Stimulated activated CD4-positive, alpha-beta T cell treated with anti-CD3 and anti-CD28 coated beads, Interleukin-4, amount 100 ng/mL, for 4 hours (primary cell): Measurements from ENCODE around the gene NOL11.
"Not testable (repeated sequence)": the region's sequence is repeated elsewhere in the genome, so short reads cannot be mapped to it uniquely, and the experiment has no call there.

Source experiments
- DNase-seq, 2 experiments: peaks; one replicate each; pipeline ENCODE4 v3.0.0-alpha.2; 2020

NOL11 gene

DNA sequence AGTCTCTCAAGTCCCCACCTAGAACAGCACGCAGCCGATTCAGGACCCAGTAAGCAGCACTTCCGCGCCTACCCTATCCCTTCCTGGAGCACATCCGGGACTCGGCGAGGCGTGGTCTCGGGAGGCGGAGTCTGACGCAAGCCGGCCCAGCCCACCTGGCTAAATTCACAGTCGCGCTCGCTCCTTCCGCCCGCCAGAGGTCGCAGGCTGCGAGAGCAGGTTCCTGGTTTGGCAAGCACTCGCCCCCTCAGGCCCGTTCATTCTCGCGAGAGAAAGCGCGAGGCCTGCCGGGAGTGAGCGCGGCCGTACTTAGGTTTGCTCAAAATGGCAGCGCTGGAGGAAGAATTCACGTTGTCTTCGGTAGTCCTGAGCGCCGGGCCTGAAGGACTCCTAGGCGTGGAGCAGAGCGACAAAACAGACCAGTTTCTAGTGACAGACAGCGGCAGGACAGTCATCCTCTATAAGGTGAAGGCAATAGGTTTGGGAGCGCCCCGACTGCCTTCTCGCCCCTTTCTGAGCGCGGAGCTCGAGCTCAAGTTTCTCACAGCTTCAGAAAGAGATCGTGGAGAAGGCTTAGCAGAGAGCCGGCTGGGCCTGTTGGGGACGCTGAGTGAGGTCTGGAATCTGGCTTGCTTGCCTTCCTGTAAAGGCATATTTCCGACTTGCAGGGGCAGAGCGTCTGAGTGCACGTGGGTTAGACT, at the start of gene NOL11:
Gene NOL11, plus strand, starts transcription at position 313 of the 701 bp plus-strand sequence. Its CDS starts 12 bp downstream, at position 325.
- DNase-seq: peak; percentile 99

DNA sequence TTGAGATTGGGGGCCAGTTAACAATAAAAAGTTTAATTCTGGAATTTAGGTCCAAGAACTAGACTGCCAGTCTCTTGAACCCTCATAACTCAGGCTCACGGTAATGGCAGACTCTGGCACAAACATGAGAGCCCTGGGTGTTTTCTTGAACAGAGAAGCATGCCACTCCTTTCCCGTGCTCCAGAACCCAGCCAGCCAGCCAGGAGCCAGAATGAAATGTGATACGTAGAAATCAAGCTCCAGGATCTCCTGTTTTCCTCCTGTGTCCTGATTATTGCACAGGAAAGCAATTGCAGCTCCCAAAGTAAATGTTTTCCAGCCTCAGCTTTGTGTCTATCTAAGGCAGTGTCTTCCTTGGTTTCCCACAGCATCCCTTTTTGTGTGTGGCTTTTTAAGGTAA, 46.2 kb upstream of the NOL11 start:
- DNase-seq: no peak

DNA sequence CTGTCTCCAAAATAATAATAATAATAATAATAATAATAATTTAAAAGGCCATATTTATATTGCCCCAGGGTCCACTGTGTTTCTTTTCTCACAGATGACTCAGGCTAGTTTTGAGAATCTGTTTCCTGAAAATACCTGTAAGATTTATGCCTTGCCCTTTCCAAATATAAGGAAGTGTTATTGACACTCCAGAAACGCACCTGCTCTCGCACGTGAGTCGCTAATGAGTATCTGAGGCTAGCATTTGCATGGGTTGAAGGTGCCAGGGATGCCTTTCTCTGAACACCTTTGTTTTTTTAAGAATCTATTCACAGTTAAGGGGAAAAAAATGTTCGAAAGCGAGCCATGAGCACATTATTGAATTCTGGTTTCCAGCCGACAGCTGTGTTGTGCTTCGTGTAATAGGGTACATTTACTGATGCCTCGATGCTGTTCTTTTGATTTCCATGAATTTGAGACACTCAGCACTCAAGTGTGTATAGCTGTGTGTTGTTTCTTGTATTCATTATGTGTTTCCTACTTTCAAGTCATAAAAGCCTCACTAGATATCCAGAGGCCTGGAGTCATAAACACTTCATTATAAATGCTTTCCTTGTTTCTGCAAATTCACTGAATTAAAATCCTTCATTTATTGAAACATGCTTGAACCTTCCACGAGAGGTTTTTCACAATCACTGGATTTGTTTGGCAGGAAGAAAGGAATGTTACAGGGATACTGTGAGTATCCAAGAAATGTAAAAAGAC, 45.0 kb upstream of the NOL11 start:
- DNase-seq: no peak

DNA sequence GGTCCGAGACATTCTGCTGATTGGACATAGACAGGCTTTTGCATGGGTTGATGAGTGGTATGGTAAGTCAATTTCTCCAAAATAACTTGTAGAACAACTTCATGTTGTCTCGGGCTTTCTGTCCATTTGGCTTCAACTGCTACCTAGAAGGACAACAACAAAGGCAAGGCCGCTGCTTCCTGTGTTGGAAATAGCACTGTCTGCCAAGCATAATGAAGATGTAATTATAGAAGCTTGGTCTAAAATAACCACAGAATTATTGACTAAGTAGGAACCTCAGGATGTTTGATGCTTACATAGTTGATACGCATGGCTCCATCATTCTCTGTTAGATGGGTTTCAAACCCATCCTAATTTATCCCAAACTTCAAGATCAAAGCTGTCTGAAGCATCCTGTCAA, 42.3 kb upstream of the NOL11 start:
- no peak for DNase-seq

GRCh38 chr17:67676305-67676704, 41.4 kb upstream of the NOL11 start:
- DNase-seq: no peak

DNA sequence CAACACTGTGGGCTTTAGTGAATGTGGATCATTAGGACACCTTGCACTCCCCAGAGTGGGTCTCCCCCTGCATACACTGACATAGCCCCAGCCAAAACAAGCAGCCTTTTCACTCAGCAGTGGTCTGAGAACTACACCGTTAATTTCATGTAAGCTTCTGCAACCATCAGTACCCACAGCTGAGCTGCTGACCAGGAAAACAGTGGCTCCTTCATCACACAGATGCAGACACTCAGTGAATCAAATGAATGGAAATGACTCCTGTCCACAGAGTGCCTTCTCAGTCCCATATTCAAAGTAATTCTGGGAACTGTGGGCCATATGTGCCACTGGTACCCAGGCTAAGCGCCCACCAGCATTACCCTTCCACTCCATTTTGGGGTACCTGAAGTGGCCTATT, 39.3 kb upstream of the NOL11 start:
- no peak for DNase-seq

GRCh38 chr17:67679225-67679624, 38.5 kb upstream of the NOL11 start:
- no peak for DNase-seq

DNA sequence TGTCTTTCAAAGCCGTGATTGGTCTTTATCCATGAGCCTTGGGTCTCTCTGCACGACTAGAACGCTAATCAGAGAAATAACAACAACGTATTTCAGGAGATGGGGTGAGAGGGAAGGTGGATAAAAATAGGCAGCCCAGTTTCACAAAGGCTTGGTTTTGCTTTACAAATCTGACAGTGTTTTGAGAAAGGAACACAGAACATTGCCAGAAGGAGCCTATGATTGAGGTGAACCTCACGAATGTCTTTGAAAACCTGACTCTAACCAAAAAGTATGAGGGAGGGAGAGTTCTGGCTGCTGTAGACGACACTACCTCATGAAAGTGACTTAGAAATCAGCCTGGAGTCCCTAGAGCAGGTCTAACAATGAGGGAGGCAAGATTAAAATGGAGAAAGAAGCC, 38.0 kb upstream of the NOL11 start:
- no peak for DNase-seq

DNA sequence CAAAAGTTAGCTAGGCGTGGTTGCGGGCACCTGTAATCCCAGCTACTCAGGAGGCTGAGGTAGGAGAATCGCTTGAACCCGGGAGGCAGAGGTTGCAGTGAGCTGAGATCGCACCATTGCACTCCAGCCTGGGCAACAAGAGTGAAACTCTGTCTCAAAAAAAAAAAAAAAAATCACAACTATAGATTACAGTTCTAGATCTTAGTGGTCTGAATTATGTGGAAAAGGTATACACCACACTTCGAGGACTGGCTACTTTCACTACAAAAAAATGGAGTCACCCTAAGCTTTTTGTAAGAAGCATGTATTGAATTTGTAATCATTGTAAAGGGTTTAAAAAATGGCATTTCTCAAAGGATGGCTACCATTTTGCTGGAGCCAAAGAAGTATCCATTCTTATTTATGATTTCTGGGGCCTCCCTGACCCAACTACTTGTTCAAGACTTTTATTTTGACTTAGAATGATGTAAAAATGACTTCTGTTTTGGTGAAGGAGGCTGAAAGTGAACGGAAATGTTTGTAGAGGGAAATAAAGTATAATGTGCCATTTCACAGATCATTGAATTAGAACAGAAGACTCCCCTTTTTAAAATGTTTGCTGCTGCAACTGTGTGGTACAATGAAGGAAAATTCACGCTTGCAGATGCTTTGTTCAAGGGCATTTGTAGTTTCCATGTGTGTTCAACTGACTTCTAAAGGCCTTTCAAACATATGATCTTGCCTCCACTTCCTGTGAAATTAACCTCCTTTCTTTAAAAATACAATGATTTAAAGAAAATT, 37.1 kb upstream of the NOL11 start:
- DNase-seq: no peak

DNA sequence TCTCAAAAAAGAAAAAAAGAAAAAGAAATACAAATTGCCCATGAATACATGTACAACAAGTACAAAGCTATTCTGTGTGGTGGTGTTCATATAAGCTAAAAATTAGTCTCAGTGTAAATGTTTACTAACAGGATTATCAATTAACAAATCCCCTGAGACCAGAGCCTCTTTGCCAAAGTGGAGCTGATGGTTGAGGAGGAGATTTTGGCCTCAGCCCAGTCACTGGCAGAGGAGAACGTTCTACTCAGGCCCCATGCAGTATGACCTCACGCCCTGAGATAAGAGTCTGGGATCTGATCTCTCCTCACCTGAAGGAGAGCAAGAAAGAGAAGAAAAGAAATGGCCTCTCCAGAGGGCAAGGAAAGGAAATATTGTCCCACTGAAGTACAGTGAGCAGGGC, 35.5 kb upstream of the NOL11 start:
- DNase-seq: no peak

GRCh38 chr17:67685351-67685750, 32.4 kb upstream of the NOL11 start:
- DNase-seq: no peak

- DNase-seq: no peak
These were observed 31.5 kb upstream of the NOL11 start for GRCh38 chr17:67686241-67686640.

GRCh38 chr17:67687511-67687910, 30.2 kb upstream of the NOL11 start:
- DNase-seq: no peak

DNA sequence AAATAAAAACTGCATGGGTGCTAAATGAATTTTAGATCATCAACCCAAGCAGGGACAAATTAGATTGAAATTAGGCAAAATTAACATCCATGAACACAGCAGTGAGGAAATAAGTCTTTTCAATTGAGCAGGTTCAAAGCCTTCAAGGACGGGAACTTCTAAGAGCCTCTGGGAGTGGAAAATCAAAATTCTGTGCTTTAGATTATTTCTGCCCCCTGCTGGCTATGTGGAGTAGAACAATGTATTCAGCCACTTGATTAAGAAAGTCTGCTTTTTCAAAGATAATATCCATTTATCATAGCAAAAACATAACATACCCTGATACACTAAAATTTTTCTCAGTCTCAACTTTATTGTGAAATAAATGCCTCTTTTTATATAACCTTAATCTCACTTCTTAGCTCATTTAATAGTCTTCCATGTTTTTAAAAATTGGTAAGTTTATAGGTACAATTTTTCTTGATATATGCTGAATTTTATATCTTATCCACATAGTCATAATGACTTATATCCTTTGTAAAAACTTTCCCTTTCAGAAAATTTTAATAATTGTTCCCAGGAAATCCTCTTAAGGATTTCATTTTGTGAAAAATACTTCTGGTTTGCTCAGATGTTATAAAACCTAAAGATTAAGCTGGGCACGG, 28.1 kb upstream of the NOL11 start:
- peak in 1 of 2 experiments; percentile 13 for DNase-seq

DNA sequence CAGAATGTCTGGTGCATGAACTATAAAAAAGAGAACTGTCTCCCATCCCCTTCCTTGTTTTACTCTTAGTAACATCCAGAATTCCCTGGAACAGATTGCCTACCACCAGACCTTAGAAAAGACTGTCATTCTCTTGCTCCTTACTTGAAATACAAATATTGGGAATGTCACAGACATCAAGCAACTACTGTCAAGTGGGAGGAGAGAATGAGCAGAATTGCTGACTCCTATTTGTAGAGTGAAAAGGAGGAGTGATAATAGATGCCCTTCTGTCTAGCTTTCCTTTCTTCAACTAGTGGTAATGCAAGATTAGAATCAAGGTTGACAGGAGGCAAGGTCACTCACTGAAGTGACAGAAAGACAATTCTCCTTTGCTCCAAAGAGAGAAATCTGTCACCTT, 23.9 kb upstream of the NOL11 start:
- no peak for DNase-seq

GRCh38 chr17:67696347-67696746, 21.4 kb upstream of the NOL11 start:
- no peak for DNase-seq

- no peak for DNase-seq
These were observed 20.8 kb upstream of the NOL11 start for GRCh38 chr17:67696853-67697498.

GRCh38 chr17:67700037-67700724, 17.6 kb upstream of the NOL11 start:
- no peak for DNase-seq

DNA sequence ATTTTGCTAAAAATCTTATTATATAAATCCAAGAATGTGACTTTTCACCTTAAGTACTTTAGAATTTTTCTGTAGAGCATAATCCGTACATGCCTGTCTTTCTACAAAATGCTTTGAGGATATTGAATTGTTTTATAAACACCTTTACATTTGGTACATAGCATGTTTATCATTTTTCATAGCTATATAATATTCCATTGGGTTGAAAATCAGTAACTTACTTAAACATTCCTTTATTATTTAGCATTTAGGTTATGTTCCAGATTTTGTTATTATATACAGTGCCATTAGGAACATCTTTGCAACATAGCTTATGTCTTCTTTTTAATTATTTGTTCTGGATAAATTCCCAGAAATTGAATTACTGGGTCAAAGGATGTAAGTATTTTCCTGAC, 17.0 kb upstream of the NOL11 start:
- no peak for DNase-seq

DNA sequence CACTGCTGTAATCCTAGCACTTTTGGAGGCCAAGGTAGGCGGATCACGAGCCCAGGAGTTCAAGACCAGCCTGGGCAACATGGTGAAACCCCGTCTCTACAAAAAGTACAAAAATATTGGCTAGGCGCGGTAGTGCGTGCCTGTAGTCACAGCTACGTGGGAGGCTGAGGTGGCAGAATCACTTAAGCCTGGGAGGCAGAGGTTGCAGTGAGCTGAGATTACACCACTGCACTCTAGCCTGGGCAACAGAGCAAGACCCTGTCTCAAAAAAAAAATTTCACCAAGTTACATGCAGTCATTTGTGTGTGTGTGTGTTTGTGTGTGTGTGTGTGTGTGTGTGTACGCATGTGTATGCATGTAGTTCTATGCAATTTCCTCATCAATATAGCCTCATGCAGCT, 14.9 kb upstream of the NOL11 start:
- DNase-seq: not testable (repeated sequence)

GRCh38 chr17:67707442-67707841, 10.3 kb upstream of the NOL11 start:
- DNase-seq: no peak

- DNase-seq: no peak
These were observed 9.4 kb upstream of the NOL11 start for GRCh38 chr17:67708378-67708777.
